Measurements from ENCODE around the gene LMO3. TPM values are rescaled to one million over a fixed set of nuclear protein-coding genes. Genes with fewer than 3 reads are reported as not detected.

LMO3 gene
- total RNA-seq, 1 donor from 2014 or later = 0.69 TPM

GRCh38 chr12:16513231-16513630 lies 92.7 kb downstream of the LMO3 start:
- Mint-ChIP-seq H3K4me1 (no peaks in the 10 kb centered on the region), H3K27me3 (ENCODE audit: low read depth) (no peaks in the 10 kb centered on the region), H3K4me3 (no peak overlapping the region), H3K36me3 (no peaks in the 10 kb centered on the region), H3K27ac (no peak overlapping the region), H3K9me3 (no peaks in the 10 kb centered on the region)
- TF ChIP-seq CTCF (IDR thresholded peaks at IDR 0.05; ENCODE audit: unreplicated experiment) = no peak
- DNase-seq (ENCODE audit: low spot score in 2 of 2, unreplicated experiment in 2 of 2) = no peak

- no peak overlapping the region for H3K4me3 Mint-ChIP-seq
- H3K27ac Mint-ChIP-seq = no peak overlapping the region
- no peak for TF ChIP-seq CTCF (IDR thresholded peaks at IDR 0.05; ENCODE audit: unreplicated experiment)
- H3K27me3 Mint-ChIP-seq (ENCODE audit: low read depth) = no peaks in the 10 kb centered on the region
- no peaks in the 10 kb centered on the region for H3K4me1 Mint-ChIP-seq
- H3K9me3 Mint-ChIP-seq = no peaks in the 10 kb centered on the region
- DNase-seq (ENCODE audit: low spot score in 2 of 2, unreplicated experiment in 2 of 2) = no peak
- no peaks in the 10 kb centered on the region for H3K36me3 Mint-ChIP-seq
Measured at GRCh38 chr12:16509411-16509810, 96.6 kb downstream of the LMO3 start.

GRCh38 chr12:16506394-16506793 lies 99.6 kb downstream of the LMO3 start:
- DNase-seq (ENCODE audit: low spot score in 2 of 2, unreplicated experiment in 2 of 2) = no peak
- Mint-ChIP-seq H3K27ac (no peak overlapping the region), H3K27me3 (ENCODE audit: low read depth) (no peaks in the 10 kb centered on the region), H3K9me3 (no peaks in the 10 kb centered on the region), H3K4me1 (no peaks in the 10 kb centered on the region), H3K4me3 (no peak overlapping the region), H3K36me3 (no peaks in the 10 kb centered on the region)
- TF ChIP-seq CTCF (IDR thresholded peaks at IDR 0.05; ENCODE audit: unreplicated experiment) = no peak

- no peaks in the 10 kb centered on the region for H3K36me3 Mint-ChIP-seq
- no peak overlapping the region for H3K4me3 Mint-ChIP-seq
- DNase-seq (ENCODE audit: low spot score in 2 of 2, unreplicated experiment in 2 of 2) = no peak
- TF ChIP-seq CTCF (IDR thresholded peaks at IDR 0.05; ENCODE audit: unreplicated experiment) = no peak
- no peak overlapping the region for H3K27ac Mint-ChIP-seq
- no peaks in the 10 kb centered on the region for H3K4me1 Mint-ChIP-seq
- H3K9me3 Mint-ChIP-seq = no peaks in the 10 kb centered on the region
- H3K27me3 Mint-ChIP-seq (ENCODE audit: low read depth) = no peaks in the 10 kb centered on the region
Measured at GRCh38 chr12:16504200-16504599, 101.8 kb downstream of the LMO3 start.

GRCh38 chr12:16499611-16500010 lies 106.4 kb downstream of the LMO3 start:
- H3K4me3 Mint-ChIP-seq = no peak overlapping the region
- peaks cover 3% of the 10 kb centered on the region for H3K27me3 Mint-ChIP-seq (ENCODE audit: low read depth)
- H3K36me3 Mint-ChIP-seq = no peaks in the 10 kb centered on the region
- no peaks in the 10 kb centered on the region for H3K4me1 Mint-ChIP-seq
- DNase-seq (ENCODE audit: low spot score in 2 of 2, unreplicated experiment in 2 of 2) = no peak
- no peak overlapping the region for H3K27ac Mint-ChIP-seq
- no peaks in the 10 kb centered on the region for H3K9me3 Mint-ChIP-seq
- TF ChIP-seq CTCF (IDR thresholded peaks at IDR 0.05; ENCODE audit: unreplicated experiment) = no peak

All from mesothelial cell of epicardium (in vitro differentiated cells).